GM23248 (cell line): ENCODE data around the gene FOSL1.

ENCODE experiments used
- EZH2 ChIP-seq: fragments of 200-600 bp; sonication (generic); IDR thresholded peaks from 2 replicates; pipeline ENCODE4 v1.6.1; 2018; ENCODE audit warnings: antibody characterized with exemption, mild to moderate bottlenecking; ENCODE audit not compliant: insufficient read depth, poor library complexity, severe bottlenecking
- EZH2phosphoT487 ChIP-seq: fragments of 200-600 bp; sonication (generic); IDR thresholded peaks from 2 replicates; pipeline ENCODE4 v1.6.1; 2018; ENCODE audit warnings: antibody characterized with exemption, moderate library complexity, mild to moderate bottlenecking, low read depth; ENCODE audit not compliant: insufficient read depth

DNA sequence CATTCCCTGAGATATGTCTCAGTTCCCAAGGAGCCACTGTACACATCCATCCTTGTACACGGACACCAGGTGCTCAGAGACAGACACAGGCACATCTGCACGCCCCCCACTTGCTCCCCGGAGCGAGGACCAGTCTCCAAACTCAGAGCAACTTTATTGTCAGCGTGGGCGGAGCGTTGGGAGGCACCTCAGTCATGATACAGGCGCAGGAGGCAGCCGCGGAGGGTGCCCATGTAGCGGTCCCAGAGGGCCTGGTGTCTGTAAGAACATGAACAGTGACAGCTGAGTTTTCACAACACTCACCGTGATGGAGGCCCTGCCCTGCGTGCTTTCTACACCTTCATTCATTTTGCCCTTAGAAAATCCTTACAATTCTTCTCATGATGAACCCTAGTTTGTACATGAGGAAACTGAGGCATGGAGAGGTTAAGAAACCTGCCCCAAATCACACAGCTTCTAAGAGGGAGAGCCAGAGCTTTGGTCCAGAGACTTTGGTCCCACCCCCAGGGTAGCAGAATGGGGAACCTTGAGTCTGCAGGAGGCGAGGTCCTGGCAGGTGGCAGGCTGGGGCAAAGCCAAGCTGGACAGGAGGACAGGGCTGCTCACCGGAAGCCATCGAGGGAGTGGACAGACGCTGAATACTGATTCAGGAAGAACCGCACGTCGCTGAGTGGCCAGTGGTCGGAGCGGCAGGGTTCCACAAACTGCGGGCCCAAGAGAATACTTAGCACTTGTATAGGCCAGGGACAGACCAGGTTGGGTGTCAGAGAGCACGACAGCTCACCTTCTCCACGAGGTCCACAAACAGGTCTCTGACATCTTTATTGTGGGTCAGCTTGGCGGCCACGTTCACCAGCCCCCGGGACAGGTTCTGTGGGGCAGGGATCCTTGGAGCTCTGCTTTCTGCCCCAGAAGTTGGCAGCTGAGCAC lies 16.1 kb downstream of the FOSL1 start:
- TF ChIP-seq EZH2 (no peak), EZH2phosphoT487 (no peak)
